HG03159 (cell line): ENCODE measurements around the gene PRKG1.
"Not testable (repeated sequence)": the region's sequence is repeated elsewhere in the genome, so short reads cannot be mapped to it uniquely, and the experiment has no call there.

Experiments used
- ATAC-seq: cut with Tn5 transposase; IDR thresholded peaks from one replicate; pipeline ENCODE4 v1.9.1; 2021; ENCODE audit warnings: mild to moderate bottlenecking, moderate library complexity; ENCODE audit not compliant: unreplicated experiment

Gene PRKG1

DNA sequence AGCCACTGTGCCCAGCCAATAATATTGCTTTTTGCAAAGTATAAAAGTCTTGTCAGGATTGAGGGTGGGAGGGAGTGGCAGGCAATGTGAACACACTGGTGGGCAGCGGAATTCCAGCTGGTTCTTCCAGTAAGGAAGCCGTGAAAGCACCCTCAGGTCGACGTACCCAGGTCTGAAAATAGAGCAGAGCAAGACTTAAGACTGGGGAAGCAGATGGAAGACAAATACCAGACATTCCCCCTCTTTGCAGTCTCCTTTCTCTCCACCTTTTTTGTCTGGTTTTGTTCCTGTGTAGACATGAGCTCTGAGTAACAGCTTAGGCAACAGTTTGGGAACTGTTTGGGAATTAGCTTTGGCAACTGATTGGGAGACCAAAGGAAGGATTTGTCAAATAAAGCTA, 642.7 kb downstream of the PRKG1 start:
- no peak for ATAC-seq

DNA sequence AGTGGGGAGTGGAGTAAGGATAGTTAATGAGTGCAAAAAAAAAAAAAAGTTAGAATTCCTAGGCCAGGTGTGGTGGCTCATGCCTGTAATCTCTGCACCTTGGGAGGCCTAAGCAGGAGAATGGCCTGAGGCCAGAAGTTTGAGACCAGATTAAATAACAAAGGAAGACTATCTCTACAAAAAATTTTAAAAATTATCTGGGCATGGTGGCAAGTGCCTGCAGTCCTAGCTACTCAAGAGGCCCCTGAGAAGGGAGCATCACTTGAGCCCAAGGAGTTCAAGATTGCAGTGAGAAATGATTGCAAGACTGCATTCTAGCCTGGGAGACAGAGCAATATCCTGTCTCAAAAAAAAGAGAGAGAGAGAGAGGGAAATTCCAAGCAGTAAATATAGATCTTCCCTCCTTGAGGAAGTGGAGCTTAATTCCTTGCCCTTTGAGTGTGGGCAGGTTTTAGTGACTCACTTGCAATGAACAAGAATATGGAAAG, 644.6 kb downstream of the PRKG1 start:
- ATAC-seq: no peak

DNA sequence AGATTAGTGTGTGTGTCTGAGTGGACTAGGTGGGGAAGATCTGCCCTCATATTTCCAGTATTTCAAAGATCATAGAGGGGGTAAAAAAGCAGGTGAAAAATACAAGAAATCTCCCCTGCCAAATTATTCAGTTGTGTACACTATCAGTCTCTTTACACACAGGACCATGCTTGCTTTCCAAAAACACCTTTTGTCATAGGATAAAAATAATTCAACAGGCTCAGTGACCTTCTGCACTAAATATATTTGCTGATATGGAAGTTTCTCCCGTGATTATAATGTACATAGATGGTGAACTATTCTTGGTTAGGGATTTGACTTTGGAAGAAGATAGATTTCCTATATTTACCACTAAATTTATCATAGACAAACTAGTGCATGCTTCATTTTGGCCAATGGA, 649.8 kb downstream of the PRKG1 start:
- ATAC-seq: no peak

DNA sequence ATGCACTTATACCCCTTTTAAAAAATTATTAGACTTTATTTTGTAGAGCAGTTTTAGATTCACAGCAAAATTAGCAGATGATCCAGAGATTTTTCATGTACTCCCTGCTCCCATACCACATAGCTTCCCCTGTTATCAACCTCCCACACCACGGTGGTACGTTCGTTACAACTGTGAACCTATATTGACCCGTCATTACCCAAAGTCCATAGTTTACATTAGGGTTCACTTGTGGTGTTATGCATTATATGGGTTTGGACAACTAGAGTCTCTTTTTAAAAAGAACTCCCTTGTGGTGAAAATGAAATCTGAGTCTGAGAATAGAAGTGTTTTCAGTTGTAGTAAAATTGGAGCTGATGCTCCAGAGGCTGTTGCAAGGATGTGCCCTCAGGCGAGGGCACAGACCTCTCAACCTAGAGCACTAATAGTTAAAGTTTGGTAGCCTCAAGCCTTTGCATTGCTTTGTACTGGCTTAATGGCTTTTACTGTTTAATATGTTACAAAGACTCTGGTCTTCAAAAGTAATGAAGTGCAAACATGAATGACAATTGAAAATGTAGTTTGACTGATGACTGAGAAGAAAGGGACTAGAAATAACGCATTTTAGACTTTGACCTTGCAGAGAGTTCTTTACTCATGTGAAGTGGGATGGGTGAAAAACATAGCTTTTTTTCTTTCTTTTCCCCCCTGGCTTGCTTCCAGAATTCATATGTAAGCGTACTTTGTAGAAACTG, 655.7 kb downstream of the PRKG1 start:
- ATAC-seq: no peak

DNA sequence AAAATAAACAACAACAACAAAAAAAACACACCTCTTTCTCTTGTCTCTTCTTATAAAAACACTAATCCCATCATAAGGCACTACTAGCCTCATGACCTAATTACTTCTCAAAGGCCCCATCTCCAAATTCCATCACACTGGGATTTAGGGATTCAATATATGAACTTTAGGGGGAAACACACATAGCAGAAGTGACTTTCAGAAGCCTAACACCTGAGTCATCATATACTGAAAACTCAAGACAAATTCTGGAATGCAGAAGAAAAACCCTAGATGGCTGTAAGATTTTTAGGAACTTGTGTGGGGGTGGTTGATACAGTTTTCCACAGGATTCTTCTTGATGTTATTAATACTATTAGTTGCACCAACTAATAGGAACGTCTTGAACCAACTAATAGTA, 658.8 kb downstream of the PRKG1 start:
- ATAC-seq: no peak

DNA sequence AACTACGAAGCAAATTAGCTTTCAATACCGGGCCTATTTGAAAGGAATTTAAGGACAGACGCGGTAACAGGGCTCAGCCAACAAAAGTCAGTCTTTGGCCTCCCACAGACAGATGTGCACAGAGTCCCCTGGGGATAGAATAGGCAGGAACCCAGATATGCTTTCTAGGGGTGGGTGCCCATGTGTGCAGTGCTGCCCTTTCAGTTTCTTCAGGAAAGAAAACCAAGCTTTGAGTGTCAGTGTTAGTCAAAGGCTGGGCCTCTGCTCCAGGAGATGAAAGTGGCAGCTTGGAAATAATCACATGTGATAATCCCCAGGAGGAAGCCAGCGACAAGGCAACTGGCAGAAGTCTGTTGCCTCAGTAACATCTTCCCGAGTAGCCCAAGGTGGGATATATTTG, 668.9 kb downstream of the PRKG1 start:
- peak; percentile 94 for ATAC-seq

DNA sequence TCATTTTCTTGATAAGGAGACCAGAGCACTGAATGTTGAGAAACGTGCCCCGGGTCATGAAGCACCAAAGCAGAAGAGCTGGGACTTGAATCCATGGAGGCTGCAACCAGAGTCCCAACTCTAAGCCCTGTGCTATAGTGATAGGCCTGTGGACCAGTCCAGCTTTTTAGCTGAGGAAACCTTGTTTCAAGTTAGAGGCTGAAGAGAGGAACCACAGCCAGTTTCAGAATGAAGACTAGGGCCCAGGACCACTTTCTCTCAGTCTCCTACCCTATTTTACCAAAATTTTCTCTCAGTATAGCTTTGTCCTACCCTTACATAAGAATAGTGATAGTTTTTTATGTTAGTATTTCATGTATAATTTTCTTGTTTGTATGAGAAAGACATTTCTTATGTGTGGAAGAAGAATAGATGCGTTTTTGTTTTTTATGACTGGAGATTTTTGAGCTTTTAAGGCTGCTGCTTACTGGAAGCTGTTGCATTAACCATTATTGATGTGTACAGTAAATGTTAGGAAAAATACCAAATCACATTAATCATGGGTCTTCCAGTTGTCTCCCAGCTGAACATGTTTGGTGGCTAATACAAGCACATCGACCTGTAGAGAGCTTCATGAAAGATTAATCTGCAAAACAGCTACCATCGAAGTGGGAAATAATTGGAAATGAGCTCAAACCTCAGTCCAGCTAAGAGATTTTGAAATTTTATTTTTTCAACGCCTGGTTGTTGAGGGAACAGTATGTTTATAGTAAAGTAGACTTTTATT, 670.1 kb downstream of the PRKG1 start:
- ATAC-seq: no peak

DNA sequence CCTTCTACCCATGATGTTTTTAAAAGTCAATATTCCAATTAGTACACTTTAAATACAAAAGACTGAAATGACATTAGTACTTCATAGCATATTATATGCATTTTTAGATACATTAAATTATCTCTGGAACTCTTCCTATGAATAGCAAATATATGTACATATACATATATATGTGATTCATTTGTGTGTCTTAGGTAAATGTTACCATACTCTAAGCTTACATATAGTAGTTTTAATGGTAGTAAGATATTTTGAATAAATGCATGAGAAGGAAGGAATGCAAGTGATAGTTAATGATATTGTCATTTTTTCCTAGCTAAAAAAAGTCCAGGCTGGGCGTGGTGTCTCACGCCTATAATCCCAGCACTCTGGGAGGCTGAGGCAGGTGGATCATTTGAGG, 671.1 kb downstream of the PRKG1 start:
- ATAC-seq: no peak

DNA sequence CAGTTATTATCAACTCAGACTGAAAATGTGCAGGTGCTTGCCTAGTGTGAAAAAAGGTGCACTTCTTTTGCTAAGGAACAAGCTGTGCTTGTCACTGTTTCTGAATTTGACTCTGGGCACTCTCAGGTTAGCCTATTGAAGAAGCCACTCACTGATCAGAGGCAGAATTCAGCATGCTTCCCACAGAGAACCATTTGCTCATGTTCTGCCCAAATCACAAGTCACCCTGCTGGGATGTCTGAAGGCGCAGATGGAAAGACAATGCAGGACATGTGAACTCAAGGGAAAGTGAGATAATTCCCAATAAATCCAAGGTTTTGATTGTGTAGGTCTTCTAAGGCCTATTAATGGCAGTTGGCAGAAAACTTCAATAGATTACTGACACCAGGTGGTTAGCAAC, 672.9 kb downstream of the PRKG1 start:
- no peak for ATAC-seq

DNA sequence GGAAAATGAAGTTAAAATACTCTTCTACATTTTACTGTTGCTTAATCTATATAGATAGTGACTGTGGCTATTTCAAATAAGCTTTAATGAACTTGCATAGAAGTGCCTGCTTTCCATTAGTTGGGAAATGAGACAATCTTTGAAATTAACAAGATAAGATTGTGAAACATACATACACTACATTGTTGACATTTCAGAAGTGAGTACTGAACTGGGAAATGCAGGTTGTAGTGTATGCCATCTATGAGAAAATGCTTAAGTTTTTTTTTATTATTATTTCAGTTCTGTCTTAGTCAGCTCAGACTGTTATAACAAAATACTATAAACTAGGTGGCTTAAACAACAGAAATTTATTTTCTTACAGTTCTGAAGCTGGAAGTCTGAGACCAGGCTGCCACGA, 674.7 kb downstream of the PRKG1 start:
- ATAC-seq: no peak

DNA sequence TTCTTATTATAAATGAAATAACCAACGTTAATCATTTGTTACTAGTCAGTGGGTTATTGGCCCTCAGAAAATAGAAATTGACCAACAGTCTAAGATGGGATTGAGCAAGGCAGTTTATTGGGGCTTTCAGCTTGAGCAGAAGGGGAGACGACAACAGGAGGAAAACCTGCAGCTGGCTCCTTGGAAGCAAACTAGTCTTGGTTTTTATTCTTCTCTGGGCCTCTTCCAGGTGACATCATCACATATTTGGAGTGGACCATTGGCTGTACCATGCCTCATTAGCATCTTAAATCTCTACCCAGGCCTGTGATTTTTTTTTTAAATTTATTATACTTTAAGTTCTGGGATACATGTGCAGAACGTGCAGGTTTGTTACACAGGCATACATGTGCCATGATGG, 684.1 kb downstream of the PRKG1 start:
- ATAC-seq: no peak

DNA sequence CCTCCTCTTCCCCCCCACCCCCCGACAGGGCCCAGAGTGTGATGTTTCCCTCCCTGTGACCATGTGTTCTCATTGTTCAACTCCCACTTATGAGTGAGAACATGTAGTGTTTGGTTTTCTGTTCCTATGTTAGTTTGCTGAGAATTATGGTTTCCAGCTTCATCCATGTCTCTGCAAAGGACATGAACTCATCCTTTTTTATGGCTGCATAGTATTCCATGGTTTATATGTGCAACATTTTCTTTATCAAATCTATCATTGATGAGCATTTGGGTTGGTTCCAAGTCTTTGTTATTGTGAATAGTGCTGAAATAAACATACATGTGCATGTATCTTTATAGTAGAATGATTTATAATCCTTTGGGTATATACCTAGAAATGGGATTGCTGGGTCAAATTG, 684.6 kb downstream of the PRKG1 start:
- not testable (repeated sequence) for ATAC-seq

DNA sequence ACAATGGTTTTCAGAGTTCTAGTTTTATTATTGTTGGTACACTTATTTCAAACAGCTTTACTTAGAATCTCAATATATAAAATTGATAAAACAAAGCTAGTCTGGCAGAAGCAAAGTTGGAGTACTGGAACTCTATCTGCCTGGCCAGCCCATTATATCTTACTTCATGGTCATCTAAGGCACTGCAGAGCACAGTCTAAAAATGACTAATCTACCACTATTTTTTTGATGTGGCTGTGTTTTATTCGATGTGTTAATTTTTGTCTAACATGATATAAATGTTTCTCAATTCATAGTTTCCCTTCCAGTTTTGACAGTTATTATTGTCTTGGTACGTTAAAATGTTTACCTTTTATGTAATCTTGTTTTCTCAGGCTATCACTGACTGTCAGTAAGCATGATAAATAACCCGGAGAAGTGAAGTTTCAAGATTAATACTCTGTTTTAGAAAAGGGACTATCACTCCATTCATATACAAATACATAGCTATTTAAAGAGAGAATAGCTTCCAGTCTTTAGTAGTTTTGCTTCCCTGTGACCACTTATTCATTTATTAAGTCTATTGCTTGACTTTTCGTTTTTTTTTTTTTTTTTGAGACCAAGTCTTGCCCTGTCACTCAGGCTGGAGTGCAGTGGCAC, 685.7 kb downstream of the PRKG1 start:
- ATAC-seq: no peak

DNA sequence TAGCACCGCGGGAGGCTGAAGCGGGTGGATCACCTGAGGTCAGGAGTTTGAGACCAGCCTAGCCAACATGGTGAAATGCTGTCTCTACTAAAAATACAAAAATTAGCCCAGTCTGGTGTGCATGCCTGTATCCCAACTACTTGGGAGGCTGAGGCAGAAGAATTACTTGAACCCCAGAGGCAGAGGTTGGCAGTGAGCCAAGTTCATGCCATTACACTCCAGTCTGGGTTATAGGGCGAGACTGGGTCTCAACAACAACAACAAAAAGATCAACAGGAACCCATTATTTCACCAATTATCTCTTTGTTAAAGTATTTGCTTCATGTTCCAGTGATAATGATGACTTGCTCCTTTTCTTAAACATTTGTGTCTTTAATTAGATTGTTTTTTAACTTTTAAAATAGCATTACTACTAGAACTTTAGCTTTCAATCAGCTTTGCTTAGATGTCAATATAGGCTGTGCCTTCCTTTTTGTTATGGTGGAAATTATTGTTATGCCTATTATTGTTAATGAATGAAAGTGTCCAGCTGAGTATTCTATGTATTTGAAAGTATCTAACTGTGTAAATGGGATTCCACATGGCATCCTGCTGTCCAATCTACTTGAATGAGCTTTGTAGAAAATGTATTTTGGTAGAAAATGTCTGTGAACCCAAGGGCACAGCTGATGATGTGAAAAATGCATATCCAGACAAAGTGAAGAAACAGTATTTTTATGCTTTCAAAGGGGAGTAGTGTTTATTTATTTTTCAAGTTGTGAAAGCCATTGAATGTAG, 686.8 kb downstream of the PRKG1 start:
- ATAC-seq: no peak

DNA sequence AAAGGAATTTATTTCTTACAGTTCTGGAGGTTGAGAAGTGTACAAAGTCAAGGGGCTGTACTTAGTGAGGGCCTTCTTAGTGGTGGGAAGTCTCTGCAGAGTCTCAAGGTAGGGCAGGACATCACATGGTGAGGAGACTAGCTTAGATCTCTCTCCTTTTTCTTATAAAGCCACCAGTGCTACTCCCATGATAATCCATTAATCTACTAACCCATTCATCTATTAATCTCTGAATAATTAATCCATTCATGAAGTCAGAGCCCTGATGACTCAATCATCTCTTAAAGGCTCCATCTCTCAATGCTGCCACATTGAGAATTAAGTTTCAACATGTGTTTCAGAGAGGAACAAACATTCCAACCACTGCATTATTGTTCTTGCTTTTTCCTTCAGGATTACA, 689.5 kb downstream of the PRKG1 start:
- ATAC-seq: no peak

DNA sequence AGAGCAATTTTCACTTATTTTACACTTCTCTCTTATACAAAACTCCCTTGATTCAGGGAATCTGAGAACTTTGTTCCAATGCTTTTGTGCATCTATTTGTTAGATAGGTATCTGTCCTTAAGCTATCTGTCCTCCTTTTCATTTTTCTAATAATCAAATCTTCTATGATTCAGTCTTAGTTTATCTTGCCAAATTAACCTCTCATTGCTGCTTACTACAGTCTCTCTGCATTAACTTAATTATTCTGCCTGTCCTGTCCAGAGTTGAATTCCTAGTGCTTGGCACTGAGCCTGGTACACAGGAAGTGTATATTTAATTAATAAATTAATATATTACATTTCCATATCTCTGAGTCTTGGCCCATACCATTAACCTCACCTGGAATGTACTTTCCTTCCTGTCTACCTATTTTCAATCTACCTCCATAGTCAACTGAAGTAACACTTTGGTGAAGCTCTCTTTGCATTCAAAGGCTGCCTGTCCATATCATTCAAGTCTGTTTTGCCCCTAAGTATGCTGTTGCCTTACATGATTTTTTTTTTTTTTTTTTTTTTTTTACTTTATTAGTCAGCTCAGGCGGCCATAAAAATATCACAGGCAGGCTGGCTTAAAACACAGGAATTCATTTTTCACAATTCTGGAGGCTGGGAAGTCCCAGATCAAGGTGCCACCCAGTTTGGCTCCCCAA, 691.1 kb downstream of the PRKG1 start:
- no peak for ATAC-seq

DNA sequence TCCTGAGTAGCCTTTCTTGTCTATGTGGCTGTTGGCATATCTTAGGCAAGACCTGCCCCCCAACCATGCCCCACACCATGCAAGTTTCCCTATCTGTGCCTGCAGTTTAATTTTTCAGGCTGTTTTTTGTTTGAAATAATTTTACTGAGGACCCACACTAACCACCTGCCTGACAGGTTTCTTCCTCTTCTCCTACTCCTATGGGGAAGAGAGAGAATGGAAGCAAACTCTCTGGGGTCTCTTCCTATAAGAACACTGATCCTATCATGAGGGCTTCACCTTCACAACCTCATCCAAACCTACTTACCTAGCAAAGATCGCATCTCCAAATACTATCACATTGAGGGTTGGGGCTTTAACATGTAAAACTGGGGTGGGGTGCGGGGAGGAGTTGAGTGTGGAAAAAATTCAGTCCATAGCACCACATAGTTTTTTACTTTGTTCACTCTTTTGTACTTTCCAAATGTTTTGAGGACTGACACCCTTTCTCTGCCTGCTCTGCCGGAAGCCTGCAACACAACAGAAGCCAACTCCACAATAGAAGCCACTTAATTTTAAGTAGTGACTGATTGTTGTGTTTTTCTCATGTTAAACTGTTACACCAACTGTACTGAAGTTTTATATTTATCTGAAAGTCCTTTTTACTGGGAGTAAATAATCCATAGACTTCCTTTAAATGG, 692.3 kb downstream of the PRKG1 start:
- ATAC-seq: no peak

DNA sequence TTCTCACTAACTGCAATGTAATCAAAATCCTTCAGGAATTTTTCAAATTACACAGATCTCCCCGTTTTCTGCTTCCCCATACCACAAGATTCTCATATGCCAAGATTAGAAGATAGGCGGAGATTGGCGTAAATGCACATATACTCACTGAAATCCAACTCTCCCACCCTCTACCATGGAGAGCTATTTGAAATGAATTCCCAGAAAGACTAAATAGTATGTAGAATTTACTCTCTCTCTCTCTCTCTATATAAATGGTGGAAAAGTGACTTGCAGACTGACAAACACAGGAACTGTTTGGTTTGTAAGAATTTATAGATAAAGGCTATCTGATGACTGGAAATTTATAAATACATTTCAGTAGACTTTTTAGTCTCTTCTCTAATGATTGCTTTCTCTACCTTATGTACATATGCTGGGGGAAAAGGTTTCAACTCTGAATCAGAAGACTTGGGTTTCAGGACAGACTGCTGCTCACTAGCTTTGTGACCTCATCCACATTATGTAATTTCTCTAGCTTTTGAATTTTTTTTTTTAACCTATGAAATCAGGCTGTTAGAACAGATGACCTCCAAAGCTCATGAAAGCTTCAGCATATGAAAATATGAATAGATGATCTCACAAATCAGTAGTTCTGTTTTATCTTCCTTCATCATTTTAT, 692.9 kb downstream of the PRKG1 start:
- no peak for ATAC-seq

DNA sequence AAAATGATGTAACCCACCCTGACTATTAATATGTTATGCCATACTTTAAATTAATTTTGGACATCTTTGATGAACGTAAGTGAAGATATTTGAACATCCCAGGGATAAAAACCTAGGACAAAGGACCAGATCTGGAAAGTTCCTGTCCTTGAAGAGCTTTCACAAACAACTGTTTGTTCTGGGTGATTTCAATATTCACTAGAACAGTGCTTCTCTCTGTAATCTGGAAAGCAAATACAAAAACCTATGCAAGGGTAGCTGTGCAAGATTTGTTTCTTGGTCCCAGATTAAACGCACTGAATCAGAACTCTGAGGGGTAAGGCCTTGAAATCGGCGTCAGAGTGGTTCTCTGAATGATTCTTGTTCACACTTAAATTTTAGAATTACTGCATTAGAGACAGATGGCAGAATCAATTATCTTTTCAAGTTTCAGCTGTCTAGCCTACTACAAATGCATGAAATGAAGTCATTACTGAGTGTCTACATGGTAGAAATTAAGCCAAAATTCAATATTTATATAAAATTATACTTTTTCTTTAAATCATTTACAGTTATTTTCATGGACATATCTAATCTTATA, 694.7 kb downstream of the PRKG1 start:
- no peak for ATAC-seq
